T follicular helper cell (primary cell): ENCODE data around the gene ESYT3.

Experiments used
- DNase-seq: peaks from one replicate; pipeline ENCODE4 v3.0.0-alpha.2; 2020; ENCODE audit warnings: low read depth
- total RNA-seq, 2 experiments: gene quantifications; one replicate each; lab custom pipeline; 2026; lab: John Stamatoyannopoulos, UW

The ESYT3 gene, protein sequence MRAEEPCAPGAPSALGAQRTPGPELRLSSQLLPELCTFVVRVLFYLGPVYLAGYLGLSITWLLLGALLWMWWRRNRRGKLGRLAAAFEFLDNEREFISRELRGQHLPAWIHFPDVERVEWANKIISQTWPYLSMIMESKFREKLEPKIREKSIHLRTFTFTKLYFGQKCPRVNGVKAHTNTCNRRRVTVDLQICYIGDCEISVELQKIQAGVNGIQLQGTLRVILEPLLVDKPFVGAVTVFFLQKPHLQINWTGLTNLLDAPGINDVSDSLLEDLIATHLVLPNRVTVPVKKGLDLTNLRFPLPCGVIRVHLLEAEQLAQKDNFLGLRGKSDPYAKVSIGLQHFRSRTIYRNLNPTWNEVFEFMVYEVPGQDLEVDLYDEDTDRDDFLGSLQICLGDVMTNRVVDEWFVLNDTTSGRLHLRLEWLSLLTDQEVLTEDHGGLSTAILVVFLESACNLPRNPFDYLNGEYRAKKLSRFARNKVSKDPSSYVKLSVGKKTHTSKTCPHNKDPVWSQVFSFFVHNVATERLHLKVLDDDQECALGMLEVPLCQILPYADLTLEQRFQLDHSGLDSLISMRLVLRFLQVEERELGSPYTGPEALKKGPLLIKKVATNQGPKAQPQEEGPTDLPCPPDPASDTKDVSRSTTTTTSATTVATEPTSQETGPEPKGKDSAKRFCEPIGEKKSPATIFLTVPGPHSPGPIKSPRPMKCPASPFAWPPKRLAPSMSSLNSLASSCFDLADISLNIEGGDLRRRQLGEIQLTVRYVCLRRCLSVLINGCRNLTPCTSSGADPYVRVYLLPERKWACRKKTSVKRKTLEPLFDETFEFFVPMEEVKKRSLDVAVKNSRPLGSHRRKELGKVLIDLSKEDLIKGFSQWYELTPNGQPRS
- 0.22 to 0.42 reads per million in 2 experiments for total RNA-seq

GRCh38 chr3:138434276-138434874 lies at the start of gene ESYT3:
ESYT3 (plus strand) TSS chr3:138434616; CDS start chr3:138434799, 183 bp downstream.
- no peak for DNase-seq

DNA sequence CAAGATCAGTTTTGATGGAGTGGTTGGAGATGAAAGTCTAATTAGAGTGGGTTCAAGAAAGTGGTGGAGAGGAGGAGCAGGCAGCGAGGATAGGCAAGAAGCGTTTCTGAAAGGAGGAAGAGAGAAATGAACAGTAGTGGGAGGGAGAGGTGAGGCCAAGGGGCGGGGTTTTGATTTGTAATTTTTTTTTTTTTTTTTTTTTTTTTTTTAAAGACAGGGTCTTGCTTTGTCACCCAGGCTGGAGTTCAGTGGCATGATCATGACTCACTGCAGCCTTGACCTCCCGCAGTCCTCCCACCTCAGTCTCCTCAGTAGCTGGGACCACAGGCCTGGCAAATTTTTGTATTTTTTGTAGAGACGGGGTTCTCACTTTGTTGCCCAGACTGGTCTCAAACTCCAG lies 49.4 kb upstream of the ESYT3 start:
- DNase-seq: no peak

- no peak for DNase-seq
Measured at GRCh38 chr3:138389144-138389601, 45.2 kb upstream of the ESYT3 start.

DNA sequence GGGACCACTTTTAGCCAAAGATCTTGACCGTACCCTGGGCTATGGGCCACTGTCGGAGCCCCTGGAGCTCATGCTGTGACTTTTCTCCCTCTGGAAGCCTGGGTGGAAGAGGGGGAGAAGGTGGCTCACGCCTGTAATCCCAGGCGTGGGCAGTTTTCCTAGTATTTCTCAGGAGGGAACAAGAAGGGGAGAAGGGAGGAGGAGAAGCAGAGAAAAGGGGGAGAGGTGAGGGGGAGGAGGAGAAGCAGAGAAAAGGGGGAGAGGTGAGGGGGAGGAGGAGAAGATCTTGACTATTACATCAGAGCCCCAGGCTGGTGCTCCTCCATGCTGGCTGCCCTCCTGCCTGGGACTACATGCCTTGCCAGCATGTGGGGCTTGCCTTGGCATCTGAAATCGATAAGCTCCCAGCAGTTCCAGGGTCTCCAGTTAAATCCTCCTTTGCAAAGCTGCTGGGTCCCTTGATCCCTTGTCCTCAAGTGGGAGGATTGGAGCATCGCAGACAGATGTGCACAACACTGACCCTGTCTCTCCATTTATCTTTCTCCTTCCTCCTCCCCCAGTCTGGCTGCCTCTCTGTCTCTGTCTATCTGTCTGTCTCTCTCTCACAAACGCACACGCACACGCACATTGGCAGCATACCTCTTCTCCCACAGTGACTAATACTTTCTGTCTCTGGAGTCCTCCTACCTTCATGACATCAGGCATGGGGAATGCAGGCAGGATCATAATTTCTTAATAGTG lies 44.4 kb upstream of the ESYT3 start:
- no peak for DNase-seq

- no peak for DNase-seq
Measured at GRCh38 chr3:138390582-138390932, 43.9 kb upstream of the ESYT3 start.

- no peak for DNase-seq
Measured at GRCh38 chr3:138394156-138394555, 40.3 kb upstream of the ESYT3 start.

DNA sequence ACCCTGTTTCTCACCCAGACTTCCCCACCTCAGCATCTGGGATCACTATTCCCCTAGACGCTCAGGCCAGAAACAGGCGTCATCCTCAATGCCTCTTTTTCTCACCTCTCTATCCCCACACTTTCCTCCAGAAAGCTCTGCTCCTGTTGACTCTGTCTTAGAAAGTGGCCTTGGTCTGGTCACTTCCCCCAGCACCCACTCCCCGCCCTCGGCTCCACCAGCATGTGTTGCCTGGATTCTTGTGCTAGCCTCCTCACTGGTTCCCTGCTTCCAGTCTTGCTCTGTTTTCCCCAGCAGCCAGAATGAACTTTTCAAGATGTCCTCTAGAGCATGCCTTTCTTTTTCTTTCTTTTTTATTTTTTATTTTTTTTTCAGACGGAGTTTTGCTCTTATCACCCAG lies 39.7 kb upstream of the ESYT3 start:
- DNase-seq: no peak

DNA sequence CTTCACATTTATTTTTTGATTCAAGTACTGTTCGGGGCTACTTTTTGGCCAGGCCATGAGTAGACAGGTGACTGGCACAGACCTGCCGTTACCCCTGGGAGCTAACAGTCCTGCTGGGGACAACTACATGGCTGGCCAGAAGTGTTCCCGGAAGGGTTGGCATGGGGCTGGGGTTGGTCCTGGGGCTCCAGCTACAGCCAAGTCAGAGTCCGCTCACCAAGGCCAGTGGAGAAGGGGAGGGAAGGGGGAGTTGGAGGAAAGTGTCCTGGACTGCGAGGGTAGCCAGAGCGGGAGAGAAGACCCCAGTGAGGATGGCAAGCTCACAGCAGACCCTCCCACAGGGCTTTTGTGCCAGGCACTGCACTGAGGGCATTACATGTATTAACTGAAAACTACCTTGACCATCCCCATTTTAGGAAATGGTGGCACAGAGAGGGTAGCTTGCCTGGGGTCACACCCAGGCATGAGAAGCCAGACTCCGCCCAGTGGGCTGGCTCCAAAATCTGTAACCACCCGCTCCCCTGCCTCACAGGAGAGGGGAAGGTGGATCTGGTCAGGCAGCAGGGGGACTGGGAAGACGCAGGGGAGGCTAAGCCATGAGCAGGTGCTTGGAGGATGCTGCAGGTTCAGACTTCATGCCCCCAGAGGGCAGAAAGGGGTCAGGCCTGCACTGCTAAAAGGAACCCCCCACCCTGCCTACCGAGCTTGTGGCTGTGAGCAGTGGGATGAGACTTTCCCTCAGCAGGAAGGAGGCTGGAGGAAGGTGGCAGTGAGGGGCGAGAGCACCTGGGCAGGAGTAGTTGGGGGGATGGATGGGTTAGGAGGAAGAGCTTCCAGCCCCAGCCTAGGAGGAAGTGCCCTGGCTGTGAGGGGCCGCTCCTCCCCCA lies 38.3 kb upstream of the ESYT3 start:
- no peak for DNase-seq

- DNase-seq: no peak
Measured at GRCh38 chr3:138396752-138397410, 37.5 kb upstream of the ESYT3 start.

DNA sequence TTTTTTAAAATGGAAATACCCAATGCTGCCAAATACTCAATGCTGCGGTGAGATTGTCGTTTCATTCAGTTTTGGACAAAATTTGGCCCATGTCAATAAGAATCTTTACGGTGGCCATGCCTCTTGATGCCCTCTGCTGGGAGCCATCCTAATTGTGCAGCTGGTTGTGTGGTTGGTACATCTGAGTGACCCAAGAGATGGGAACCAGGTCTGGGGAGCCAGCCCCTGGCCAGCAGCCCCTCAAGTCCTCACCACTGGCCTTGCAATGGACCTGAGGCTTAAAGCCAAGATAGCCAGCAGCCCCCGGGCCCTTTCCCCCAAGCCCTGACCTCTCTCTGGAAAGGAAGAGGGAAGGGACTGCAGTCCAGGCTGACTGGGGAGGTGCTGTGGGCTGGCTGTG lies 36.4 kb upstream of the ESYT3 start:
- no peak for DNase-seq

GRCh38 chr3:138398791-138399575 lies 35.4 kb upstream of the ESYT3 start:
- no peak for DNase-seq

GRCh38 chr3:138399766-138400165 lies 34.6 kb upstream of the ESYT3 start:
- DNase-seq: no peak

- DNase-seq: no peak
Measured at GRCh38 chr3:138400651-138401070, 33.8 kb upstream of the ESYT3 start.

GRCh38 chr3:138401834-138402233 lies 32.6 kb upstream of the ESYT3 start:
- DNase-seq: no peak

DNA sequence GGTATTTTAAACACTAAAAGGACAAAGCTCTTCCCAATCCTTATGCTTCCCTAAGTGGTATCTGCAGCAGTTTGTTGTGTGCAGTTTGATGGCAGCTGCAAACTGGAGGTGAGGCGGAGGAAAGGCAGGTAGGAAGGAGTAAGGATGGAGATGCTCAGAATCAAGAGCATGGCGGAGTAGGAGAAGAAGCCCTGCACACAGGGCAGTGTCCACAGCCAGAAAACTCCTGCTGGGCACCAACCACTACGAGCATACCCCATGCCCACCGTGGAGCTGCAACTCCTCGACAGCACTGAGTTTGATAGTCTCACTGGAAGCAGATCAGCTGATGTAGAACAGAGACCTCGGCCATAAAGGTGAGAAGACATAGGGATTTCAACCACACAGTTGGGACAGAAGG lies 30.3 kb upstream of the ESYT3 start:
- DNase-seq: no peak

GRCh38 chr3:138405001-138405400 lies 29.4 kb upstream of the ESYT3 start:
- DNase-seq: no peak

DNA sequence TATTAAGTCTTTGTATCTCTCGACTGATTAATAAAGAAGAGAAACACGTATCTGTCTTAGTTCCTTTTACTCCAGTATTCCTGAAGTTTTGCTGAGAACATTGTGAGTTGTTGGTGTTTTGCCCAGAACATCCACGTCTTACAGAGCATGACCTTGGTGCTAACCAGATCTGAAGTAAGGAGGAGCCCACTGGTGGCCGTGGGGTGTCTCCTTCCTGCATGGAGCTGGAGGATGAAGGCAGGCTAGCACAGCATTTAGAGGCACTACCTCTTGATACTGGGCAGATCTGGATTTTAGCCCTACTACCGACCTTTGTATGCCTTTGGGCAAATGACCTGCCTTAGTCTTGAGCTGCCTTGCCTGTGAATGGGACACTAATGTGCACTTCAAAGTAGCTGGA lies 28.9 kb upstream of the ESYT3 start:
- DNase-seq: no peak

DNA sequence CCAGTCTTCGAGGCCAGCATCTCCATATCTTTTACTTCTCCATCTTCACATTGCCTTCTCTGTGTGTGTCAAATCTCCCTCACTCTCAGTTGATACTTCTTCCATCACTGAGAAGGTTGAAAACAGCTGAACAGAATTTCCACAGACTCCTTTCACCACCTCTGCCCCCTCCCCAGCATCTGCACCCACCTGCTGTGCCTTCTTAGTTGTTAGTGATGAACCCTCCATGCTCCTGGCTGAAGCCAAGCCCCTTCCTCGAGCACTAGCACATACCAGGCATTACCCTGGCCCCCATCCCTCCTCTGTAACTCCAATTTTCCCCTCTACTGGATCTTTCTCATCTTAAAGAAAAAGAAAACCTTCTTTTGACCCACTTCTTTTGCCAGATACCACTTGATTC lies 27.8 kb upstream of the ESYT3 start:
- no peak for DNase-seq

DNA sequence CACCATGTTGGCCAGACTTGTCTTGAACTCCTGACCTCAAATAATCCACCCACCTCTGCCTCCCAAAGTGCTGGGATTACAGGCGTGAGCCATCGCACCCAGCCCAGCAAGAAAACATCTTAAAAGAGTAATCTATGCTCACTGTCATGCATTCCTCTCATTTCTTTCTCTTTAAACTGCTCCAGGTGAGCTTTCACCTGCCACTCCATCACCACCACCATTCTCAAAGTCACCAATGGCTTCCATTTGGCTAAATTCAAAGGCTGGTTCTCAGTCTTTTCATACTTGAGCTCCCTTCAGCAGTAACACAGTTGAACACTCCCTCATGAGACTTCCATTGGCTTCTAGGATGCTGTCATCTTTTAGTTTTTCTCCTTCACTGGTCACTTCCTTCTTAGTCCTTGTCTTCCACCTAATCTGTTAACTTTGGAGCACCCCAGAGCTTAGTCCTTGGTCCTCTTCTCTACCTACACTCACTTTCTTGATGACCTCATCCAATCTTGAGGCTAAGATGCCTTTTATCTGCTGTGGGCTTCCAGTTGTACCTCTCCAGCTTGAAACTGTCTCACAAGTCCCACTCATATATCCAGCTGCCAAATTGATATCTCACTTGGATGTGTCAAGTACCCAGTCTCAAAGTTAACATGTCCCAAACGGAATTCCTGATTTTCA lies 27.0 kb upstream of the ESYT3 start:
- DNase-seq: no peak
